WERI-Rb-1 (cell line): ENCODE data around the gene HHATL.

Experiments used
- DNase-seq: peaks from one replicate; pipeline ENCODE4 v3.0.0-alpha.2; 2020
- H3K27ac ChIP-seq: fragments of 250-450 bp; sonication (Bioruptor Pico); 2 replicates; pipeline ENCODE4 v1.5.1; 2020; ENCODE audit warnings: mild to moderate bottlenecking, moderate library complexity
- H3K27me3 ChIP-seq: fragments of 250-450 bp; sonication (Bioruptor Pico); 2 replicates; pipeline ENCODE4 v1.5.1; 2021; ENCODE audit warnings: mild to moderate bottlenecking, low read depth, moderate library complexity; ENCODE audit not compliant: insufficient read depth, severe bottlenecking
- H3K36me3 ChIP-seq: fragments of 250-450 bp; sonication (Bioruptor Pico); 2 replicates; pipeline ENCODE4 v1.5.1; 2020; ENCODE audit warnings: mild to moderate bottlenecking, moderate library complexity
- H3K4me3 ChIP-seq: 2 replicates; pipeline ENCODE4 v1.5.1; 2011; ENCODE audit warnings: low read depth, mild to moderate bottlenecking, control low read depth, low read length
- H3K9me3 ChIP-seq: fragments of 250-450 bp; sonication (Bioruptor Pico); 2 replicates; pipeline ENCODE4 v1.5.1; 2021; ENCODE audit warnings: mild to moderate bottlenecking, moderate library complexity; ENCODE audit not compliant: severe bottlenecking
- CTCF ChIP-seq: IDR thresholded peaks from 2 replicates; pipeline ENCODE4 v1.5.1; 2011; ENCODE audit warnings: low read depth, mild to moderate bottlenecking, control low read depth, inconsistent platforms, low read length

HHATL gene

DNA sequence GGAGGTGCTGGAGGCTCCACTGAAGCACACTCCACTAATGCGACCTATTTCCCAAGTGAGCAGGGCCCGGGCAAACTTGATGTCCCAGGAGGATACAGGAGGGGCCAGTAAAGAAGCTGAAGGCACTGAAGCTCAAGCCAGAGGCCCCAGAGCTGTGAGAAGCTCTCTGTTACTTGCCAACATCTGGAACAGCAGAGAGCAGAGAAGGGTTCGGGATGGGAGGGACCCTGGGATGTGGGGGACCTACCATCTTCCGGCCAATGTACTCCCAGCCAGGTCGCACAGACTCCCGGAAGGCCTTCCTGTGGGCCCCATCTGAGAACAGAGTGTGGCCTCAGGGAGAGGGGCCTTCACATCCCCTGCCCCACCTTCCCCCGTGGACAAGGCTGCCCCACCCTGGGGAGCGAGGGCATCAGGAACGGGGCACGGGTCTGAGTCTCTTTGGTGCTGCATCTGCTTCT is 3.1 kb downstream of the HHATL start:
- Histone ChIP-seq H3K36me3 (no peaks in the 10 kb centered on the region), H3K27ac (no peak overlapping the region), H3K9me3 (no peaks in the 10 kb centered on the region), H3K27me3 (no peaks in the 10 kb centered on the region), H3K4me3 (no peak overlapping the region)
- no peak for DNase-seq
- no peak for TF ChIP-seq CTCF

GRCh38 chr3:42698911-42699230 is 3.7 kb downstream of the HHATL start:
- Histone ChIP-seq H3K4me3 (no peak overlapping the region), H3K27ac (no peak overlapping the region), H3K27me3 (no peaks in the 10 kb centered on the region), H3K36me3 (no peaks in the 10 kb centered on the region), H3K9me3 (no peaks in the 10 kb centered on the region)
- TF ChIP-seq CTCF, result no peak
- no peak for DNase-seq

DNA sequence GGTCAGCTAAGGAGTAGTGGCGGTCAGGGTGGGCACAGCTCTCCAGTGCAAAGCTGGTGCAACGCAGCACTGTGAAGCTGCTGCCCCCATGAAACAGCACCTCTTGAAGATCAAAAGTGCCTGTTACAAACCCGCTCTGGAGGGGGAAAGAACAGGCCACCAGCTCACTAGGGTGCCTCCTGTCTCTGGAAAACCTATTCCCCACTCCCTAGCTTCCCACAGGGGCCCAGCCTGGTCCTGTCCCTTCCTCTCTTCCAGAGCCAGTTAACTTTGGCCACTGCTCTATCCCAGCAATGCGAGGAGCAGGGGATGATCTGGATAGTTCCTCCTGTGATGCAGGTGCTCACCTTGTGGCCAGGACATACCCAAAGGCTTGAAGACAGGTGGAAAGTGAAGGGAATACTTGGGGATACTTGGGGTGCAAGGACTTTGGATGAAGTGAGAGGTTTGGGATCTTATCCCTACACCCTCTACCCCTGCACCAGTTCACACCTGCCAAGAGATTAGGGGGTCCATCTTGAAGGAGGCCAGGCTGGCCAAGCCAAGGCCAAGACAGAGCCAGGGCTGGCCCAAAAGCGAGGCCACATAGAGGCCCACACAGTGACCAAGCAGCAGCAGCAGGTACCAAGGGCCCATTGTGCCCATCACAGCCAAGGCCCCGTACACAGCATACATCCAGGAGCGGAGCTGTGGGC is 4.2 kb downstream of the HHATL start:
- no peaks in the 10 kb centered on the region for H3K27me3 ChIP-seq
- no peak overlapping the region for H3K4me3 ChIP-seq
- H3K36me3 ChIP-seq, result no peaks in the 10 kb centered on the region
- DNase-seq, result no peak
- TF ChIP-seq CTCF, result no peak
- H3K9me3 ChIP-seq, result no peaks in the 10 kb centered on the region
- H3K27ac ChIP-seq, result no peak overlapping the region

GRCh38 chr3:42697289-42698051 is 5.1 kb downstream of the HHATL start:
- TF ChIP-seq CTCF, result no peak
- no peaks in the 10 kb centered on the region for H3K27me3 ChIP-seq
- no peak overlapping the region for H3K27ac ChIP-seq

DNA sequence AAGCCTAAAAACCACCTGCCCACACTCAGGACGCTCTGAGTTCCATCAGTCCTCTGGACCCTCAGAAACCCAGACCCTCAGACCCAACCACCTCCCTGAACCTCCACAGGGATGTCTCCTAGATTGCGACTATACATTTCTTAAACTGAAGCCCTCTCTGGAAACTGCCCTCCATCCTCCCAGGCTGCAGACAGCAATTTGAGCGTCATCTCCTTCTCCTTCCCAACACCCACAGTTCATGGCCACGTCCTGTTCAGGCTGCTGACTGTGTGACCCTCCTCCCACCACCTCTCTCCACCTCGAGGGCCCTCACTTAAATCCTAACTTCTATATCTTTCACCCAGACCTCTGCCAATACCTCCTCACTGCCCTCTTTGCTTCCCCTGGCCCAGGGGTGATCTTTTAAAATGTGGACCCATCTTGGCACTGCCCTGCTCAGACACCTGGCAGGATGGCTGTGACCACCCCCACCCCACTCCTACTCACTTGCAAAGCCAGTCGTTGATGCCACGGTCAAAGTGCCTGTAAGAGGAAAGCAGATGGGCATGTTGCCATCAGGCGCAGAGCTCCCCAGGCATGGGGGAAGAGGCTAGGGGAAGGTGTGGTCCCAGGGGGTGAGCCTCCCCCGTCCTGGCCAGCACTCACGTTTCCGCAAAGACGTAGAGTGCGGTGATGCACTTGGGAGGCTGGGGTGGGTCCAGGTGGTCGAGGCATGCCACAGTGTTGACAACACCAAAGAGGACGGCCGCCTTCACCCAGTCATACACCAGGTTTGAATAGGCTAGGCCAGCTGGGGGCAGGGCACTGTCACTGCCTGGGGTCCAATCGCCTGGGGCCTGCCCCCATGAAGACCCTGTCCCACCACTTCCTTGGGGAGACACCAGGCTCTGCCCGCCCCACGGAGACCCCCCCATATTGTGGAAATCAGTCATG is 6.0 kb downstream of the HHATL start:
- no peak for TF ChIP-seq CTCF
- Histone ChIP-seq H3K4me3 (no peak overlapping the region), H3K27ac (no peak overlapping the region)

More at GRCh38 chr3:42697289-42698051, 5.1 kb downstream of the HHATL start:
- DNase-seq, result no peak
- Histone ChIP-seq H3K4me3 (no peak overlapping the region), H3K36me3 (no peaks in the 10 kb centered on the region), H3K9me3 (no peaks in the 10 kb centered on the region)

More for the DNA sequence above, 6.0 kb downstream of the HHATL start:
- H3K9me3 ChIP-seq, result no peaks in the 10 kb centered on the region
- no peaks in the 10 kb centered on the region for H3K36me3 ChIP-seq
- DNase-seq, result no peak
- no peaks in the 10 kb centered on the region for H3K27me3 ChIP-seq
